ENCODE measurements around the gene VMO1.
"Not testable (repeated sequence)": the region's sequence is repeated elsewhere in the genome, so short reads cannot be mapped to it uniquely, and the experiment has no call there.

The VMO1 gene

GRCh38 chr17:4786106-4786511, at the start of gene VMO1:
TSS of gene VMO1 (minus strand) at chr17:4786364. CDS start at chr17:4786352, 12 bp downstream.
- DNase-seq: no peak

- no peak for DNase-seq
Observed at GRCh38 chr17:4834681-4835020, 48.5 kb upstream of the VMO1 start.

- DNase-seq: peak; percentile 49
Observed at GRCh38 chr17:4833941-4834680, 47.9 kb upstream of the VMO1 start.

GRCh38 chr17:4833178-4833940, 47.2 kb upstream of the VMO1 start, which contains the start of gene MINK1:
TSS of gene MINK1 (plus strand) at chr17:4833340. CDS start at chr17:4833584, 244 bp downstream.
- DNase-seq: peak; percentile 96

- not testable (repeated sequence) for DNase-seq
Observed at GRCh38 chr17:4832829-4833177, 46.6 kb upstream of the VMO1 start.

GRCh38 chr17:4827399-4827798, 41.2 kb upstream of the VMO1 start:
- no peak for DNase-seq

GRCh38 chr17:4823373-4824089, 37.4 kb upstream of the VMO1 start:
- no peak for DNase-seq

- DNase-seq: no peak
Observed at GRCh38 chr17:4822835-4823234, 36.7 kb upstream of the VMO1 start.

GRCh38 chr17:4818276-4818675, 32.1 kb upstream of the VMO1 start:
- DNase-seq: no peak

- DNase-seq: no peak
Observed at GRCh38 chr17:4816826-4817225, 30.7 kb upstream of the VMO1 start.

- peak; percentile 44 for DNase-seq
Observed at GRCh38 chr17:4815043-4815675, 29.0 kb upstream of the VMO1 start.

- no peak for DNase-seq
Observed at GRCh38 chr17:4812690-4813089, 26.5 kb upstream of the VMO1 start.

- no peak for DNase-seq
Observed at GRCh38 chr17:4811471-4811870, 25.3 kb upstream of the VMO1 start.

GRCh38 chr17:4810696-4811290, 24.6 kb upstream of the VMO1 start:
- peak; percentile 69 for DNase-seq

GRCh38 chr17:4808378-4808767, 22.2 kb upstream of the VMO1 start:
- no peak for DNase-seq

GRCh38 chr17:4807605-4808377, 21.6 kb upstream of the VMO1 start:
- no peak for DNase-seq

- DNase-seq: peak; percentile 89
Observed at GRCh38 chr17:4806777-4807604, 20.8 kb upstream of the VMO1 start, which contains the start of gene PLD2. TSS of gene PLD2 (plus strand) at chr17:4807152. CDS start at chr17:4807773, 621 bp downstream.

- no peak for DNase-seq
Observed at GRCh38 chr17:4806456-4806776, 20.3 kb upstream of the VMO1 start.

- DNase-seq: no peak
Observed at GRCh38 chr17:4802228-4802627, 16.1 kb upstream of the VMO1 start, which contains the start of gene C17orf114. TSS of gene C17orf114 (minus strand) at chr17:4802328.

- DNase-seq: no peak
Observed at GRCh38 chr17:4800462-4801196, 14.5 kb upstream of the VMO1 start.
